Activated naive CD8-positive, alpha-beta T cell treated with anti-CD3 and anti-CD28 coated beads, Interleukin-2, amount 50 U/mL, for 24 hours (primary cell): ENCODE data around the gene B9D2.
A peak's percentile ranks its signal among the peaks of the same experiment; 100 is the strongest.
"Not testable (repeated sequence)": the region's sequence is repeated elsewhere in the genome, so short reads cannot be mapped to it uniquely, and the experiment has no call there.

Experiments used
- ATAC-seq: fragments of 150-1000 bp; cut with Tn5 transposase; one replicate; pipeline ENCODE4 v1.10.0; 2021
- DNase-seq: peaks from one replicate; pipeline ENCODE4 v3.0.0; 2021
- H3K27ac Mint-ChIP-seq: one replicate; pipeline ENCODE4 v1.8.0; 2021; ENCODE audit warnings: mild to moderate bottlenecking, mixed read lengths
- H3K27me3 Mint-ChIP-seq: one replicate; pipeline ENCODE4 v1.8.0; 2021; ENCODE audit warnings: mixed read lengths
- H3K36me3 Mint-ChIP-seq: one replicate; pipeline ENCODE4 v1.8.0; 2021; ENCODE audit warnings: low read depth, mixed read lengths
- H3K4me1 Mint-ChIP-seq: one replicate; pipeline ENCODE4 v1.8.0; 2021; ENCODE audit warnings: mixed read lengths
- H3K4me3 Mint-ChIP-seq: one replicate; pipeline ENCODE4 v1.8.0; 2021; ENCODE audit warnings: mild to moderate bottlenecking, moderate library complexity, mixed read lengths
- H3K9me3 Mint-ChIP-seq: one replicate; pipeline ENCODE4 v1.8.0; 2021; ENCODE audit warnings: mixed read lengths

B9D2 gene

DNA sequence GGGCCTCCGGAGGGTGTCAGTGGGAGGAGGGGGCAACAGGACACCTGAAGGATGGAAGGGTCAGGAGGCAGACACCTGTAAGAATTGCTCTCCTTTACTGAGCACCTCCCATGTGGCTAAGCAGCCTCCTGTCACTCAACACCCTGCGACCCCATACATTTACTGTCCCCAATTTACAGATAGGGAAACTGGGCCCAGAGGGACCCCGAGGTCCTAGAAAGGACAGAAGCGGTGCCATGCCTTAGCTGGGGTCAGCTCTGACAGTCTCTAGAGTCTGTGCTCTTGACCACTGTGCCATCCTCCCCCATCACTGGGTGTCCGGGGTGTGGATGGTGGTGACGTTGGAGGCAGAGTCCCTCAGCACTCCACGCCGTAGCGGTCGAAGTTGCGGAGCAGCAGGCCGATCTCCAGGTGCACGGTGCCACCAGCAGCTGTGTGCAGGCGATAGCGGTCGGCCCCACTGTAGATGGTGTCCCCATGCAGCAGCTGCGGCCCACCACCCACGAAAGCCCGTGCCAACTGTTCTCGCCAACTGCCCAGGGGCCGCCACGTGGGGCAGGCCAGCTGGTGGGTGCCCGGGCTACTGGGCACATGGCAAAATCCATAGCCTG, 9.5 kb downstream of the B9D2 start:
- Mint-ChIP-seq H3K27ac (peak overlapping the region; percentile 95), H3K36me3 (peaks cover 32% of the 10 kb centered on the region)

DNA sequence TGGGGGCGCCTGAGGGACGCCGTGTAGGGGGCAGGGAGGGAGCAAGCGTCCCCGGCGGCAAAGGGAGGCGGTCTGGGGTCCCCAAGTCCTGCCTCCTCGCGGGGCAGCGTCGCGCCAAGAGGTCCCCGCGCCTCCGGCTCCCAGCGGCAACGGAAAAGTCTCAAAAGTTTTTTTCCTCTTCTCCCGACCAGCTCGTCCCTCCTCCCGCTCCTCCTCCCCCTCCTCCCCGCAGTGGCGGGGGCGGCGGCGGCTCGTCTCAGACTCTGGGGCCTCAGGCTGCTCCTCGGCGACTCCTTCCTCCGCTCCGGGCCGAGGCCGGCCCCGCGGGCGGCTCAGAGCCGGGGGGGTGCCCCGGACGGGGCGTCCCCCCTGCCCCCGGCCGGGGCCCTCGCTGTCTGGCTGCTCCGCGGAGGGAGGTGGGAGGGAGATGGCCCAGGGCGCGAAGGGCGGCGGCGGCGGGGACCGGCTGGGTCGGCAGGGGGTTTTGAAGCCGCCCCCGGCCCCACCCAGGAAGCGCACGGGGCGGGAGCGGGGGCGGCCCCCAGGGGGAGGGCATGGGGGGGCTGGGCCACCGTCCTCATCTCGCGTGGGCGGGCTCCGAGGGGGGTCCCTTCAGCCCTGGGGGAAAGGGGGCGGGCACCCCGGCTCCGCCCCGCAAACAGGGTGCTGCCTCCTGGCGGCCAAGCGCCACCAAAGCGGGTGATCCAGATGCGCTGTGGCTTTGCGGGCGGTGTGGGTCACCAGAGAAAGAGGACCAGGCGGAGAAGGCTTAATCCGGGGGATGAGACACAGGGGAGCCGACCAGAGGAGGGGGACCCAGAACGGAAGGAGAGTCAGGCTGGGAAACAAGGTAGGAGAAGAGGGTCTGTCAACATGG, 10.2 kb downstream of the B9D2 start, which contains the start of gene TGFB1:
Gene TGFB1, minus strand, starts transcription at position 457 of the 877 bp plus-strand sequence. CDS start 878 bp downstream, outside the sequence.
- Mint-ChIP-seq H3K36me3 (peaks cover 39% of the 10 kb centered on the region), H3K4me3 (peak within 1 kb of the TSS; percentile 93), H3K4me1 (peaks cover 69% of the 10 kb centered on the region), H3K27me3 (no peaks in the 10 kb centered on the region), H3K9me3 (no peaks in the 10 kb centered on the region), H3K27ac (peak within 1 kb of the TSS; percentile 95)
- peak; percentile 61 for ATAC-seq
- peak; percentile 94 for DNase-seq

More for the DNA sequence above, 9.5 kb downstream of the B9D2 start:
- ATAC-seq (no peak), DNase-seq (no peak)
- H3K4me3 Mint-ChIP-seq, result peak overlapping the region; percentile 86
- no peaks in the 10 kb centered on the region for H3K27me3 Mint-ChIP-seq
- no peaks in the 10 kb centered on the region for H3K9me3 Mint-ChIP-seq
- H3K4me1 Mint-ChIP-seq, result peaks cover 61% of the 10 kb centered on the region

DNA sequence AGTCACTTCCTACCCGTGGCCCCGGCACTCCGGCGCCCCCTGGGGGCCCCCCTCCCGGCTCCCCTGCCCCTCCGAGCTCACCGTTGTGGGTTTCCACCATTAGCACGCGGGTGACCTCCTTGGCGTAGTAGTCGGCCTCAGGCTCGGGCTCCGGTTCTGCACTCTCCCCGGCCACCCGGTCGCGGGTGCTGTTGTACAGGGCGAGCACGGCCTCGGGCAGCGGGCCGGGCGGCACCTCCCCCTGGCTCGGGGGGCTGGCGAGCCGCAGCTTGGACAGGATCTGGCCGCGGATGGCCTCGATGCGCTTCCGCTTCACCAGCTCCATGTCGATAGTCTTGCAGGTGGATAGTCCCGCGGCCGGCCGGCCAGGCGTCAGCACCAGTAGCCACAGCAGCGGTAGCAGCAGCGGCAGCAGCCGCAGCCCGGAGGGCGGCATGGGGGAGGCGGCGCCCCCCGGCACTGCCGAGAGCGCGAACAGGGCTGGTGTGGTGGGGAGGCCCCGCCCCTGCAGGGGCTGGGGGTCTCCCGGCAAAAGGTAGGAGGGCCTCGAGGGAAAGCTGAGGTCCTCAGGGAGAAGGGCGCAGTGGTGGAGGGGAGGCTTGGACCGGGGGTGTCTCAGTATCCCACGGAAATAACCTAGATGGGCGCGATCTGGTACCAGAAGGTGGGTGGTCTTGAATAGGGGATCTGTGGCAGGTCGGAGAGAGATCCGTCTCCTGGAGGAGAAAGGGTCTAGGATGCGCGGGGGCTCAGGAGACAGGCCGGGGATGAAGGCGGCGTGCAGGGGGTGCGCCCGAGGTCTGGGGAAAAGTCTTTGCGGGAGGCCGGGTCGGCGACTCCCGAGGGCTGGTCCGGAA, 11.1 kb downstream of the B9D2 start:
- Mint-ChIP-seq H3K4me3 (peak overlapping the region; percentile 93), H3K9me3 (no peaks in the 10 kb centered on the region), H3K27me3 (no peaks in the 10 kb centered on the region), H3K36me3 (peaks cover 44% of the 10 kb centered on the region), H3K4me1 (peaks cover 66% of the 10 kb centered on the region), H3K27ac (peak overlapping the region; percentile 95)
- ATAC-seq (peak; percentile 16), DNase-seq (peak; percentile 87)

DNA sequence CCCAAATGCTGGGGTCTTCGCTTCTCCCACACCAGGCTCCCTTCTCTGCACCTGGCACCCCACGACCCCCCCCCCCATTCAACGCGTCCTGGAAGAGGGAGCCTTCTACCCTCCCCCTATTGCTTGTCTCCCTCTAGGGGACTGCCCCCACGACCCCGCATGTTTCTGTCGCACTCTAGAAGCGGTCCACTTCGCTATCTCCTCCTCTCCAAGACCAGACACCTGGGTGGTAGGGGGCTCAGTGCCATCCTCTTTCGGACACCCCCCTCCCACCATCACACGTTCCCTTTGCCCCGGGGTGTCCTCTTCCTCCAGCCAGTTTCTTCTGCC, 11.7 kb downstream of the B9D2 start:
- no peaks in the 10 kb centered on the region for H3K27me3 Mint-ChIP-seq
- ATAC-seq, result no peak
- peak overlapping the region; percentile 93 for H3K4me3 Mint-ChIP-seq
- peaks cover 61% of the 10 kb centered on the region for H3K4me1 Mint-ChIP-seq
- H3K9me3 Mint-ChIP-seq, result no peaks in the 10 kb centered on the region
- peak overlapping the region; percentile 95 for H3K27ac Mint-ChIP-seq
- H3K36me3 Mint-ChIP-seq, result peaks cover 44% of the 10 kb centered on the region
- DNase-seq, result no peak

DNA sequence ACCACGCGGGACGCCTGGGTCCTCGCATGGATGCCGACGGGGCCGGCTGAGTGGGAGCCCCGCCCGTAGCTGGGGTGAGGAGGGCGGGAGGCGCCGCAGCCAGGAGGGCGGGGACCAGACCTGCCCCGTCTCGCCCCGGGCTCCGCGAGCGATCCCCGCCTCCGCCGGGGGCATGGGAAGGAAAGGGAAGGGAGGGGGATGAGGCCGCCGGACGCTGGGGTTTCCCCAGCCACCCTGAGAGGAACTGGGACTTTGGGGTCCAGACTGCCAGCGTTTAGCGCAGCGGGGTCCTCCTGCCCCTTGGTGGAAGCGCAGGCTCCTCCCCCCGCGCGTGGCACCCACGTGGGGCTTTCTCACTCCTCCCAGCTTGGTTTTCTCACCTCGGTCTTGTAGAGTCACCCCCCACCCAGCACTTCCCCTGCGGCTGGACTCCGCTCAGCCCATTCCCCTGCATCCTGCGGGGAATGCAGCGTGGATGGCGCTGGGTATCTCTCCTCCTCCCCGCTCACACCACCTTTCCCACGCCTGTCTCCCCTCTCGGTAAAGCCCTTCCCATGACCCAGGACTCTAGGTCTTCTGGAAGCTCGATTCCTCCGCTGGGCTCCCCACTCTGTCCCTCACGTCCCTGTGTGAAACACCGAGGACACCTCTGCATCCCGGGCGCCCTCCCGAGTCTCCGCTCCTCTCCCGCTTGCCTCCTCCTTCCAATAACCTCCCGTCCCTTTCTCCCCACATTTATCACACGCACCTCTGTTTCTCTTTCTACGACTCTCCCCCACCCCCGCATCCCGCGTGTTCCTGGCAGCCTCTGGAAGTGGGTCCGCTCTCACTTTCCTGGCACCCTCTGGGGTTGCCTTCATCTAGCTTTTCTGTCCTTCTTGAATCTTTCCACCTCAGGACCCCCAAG, 12.4 kb downstream of the B9D2 start:
- Mint-ChIP-seq H3K36me3 (peaks cover 45% of the 10 kb centered on the region), H3K4me3 (peak overlapping the region; percentile 93), H3K4me1 (peaks cover 55% of the 10 kb centered on the region), H3K27me3 (no peaks in the 10 kb centered on the region), H3K27ac (peak overlapping the region; percentile 95), H3K9me3 (no peaks in the 10 kb centered on the region)
- DNase-seq, result peak; percentile 83
- ATAC-seq, result peak; percentile 51

GRCh38 chr19:41350735-41351338, 13.1 kb downstream of the B9D2 start:
- peak overlapping the region; percentile 95 for H3K27ac Mint-ChIP-seq
- no peaks in the 10 kb centered on the region for H3K9me3 Mint-ChIP-seq
- ATAC-seq (no peak), DNase-seq (no peak)
- peaks cover 47% of the 10 kb centered on the region for H3K36me3 Mint-ChIP-seq
- H3K27me3 Mint-ChIP-seq, result no peaks in the 10 kb centered on the region
- peaks cover 50% of the 10 kb centered on the region for H3K4me1 Mint-ChIP-seq
- H3K4me3 Mint-ChIP-seq, result peak overlapping the region; percentile 93

GRCh38 chr19:41346916-41347315, 17.0 kb downstream of the B9D2 start:
- DNase-seq, ATAC-seq, H3K27me3 Mint-ChIP-seq, H3K27ac Mint-ChIP-seq, H3K9me3 Mint-ChIP-seq, H3K4me3 Mint-ChIP-seq: not testable (repeated sequence)
- peaks cover 54% of the 10 kb centered on the region for H3K4me1 Mint-ChIP-seq
- peaks cover 61% of the 10 kb centered on the region for H3K36me3 Mint-ChIP-seq

- no peak for ATAC-seq
- no peaks in the 10 kb centered on the region for H3K27me3 Mint-ChIP-seq
- peaks cover 43% of the 10 kb centered on the region for H3K4me1 Mint-ChIP-seq
- no peak overlapping the region for H3K4me3 Mint-ChIP-seq
- no peak for DNase-seq
- H3K27ac Mint-ChIP-seq, result peak overlapping the region; percentile 31
- H3K9me3 Mint-ChIP-seq, result no peaks in the 10 kb centered on the region
- H3K36me3 Mint-ChIP-seq, result peaks cover 57% of the 10 kb centered on the region
Measured at GRCh38 chr19:41344162-41344561, 19.8 kb downstream of the B9D2 start.

- peaks cover 34% of the 10 kb centered on the region for H3K4me1 Mint-ChIP-seq
- DNase-seq, result no peak
- no peaks in the 10 kb centered on the region for H3K27me3 Mint-ChIP-seq
- H3K4me3 Mint-ChIP-seq, result no peak overlapping the region
- H3K36me3 Mint-ChIP-seq, result peaks cover 60% of the 10 kb centered on the region
- H3K27ac Mint-ChIP-seq, result no peak overlapping the region
- no peaks in the 10 kb centered on the region for H3K9me3 Mint-ChIP-seq
- ATAC-seq, result no peak
Measured at GRCh38 chr19:41341669-41342490, 22.1 kb downstream of the B9D2 start.

DNA sequence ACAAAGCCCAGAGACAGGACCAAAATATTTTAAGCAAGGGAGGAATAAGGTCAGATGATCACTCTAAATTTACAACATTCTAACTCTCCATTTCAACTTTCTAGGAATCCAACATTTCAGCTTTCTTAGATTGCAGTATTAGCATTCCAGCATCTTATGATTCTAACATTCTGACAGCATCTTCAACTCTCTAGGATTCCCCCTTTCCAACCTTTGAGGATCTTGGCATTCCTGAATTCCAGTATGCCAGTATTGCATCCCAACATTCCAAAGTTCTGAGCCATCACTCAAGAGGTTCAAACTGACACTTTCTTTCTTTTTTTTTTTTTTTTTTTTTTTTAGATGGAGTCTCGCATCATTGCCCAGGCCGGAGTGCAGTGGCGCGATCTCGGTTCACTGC, 24.0 kb downstream of the B9D2 start:
- Mint-ChIP-seq H3K4me1 (peaks cover 43% of the 10 kb centered on the region), H3K9me3 (no peaks in the 10 kb centered on the region), H3K36me3 (peaks cover 57% of the 10 kb centered on the region), H3K27ac (peak overlapping the region; percentile 1), H3K4me3 (no peak overlapping the region), H3K27me3 (no peaks in the 10 kb centered on the region)
- DNase-seq (no peak), ATAC-seq (no peak)

DNA sequence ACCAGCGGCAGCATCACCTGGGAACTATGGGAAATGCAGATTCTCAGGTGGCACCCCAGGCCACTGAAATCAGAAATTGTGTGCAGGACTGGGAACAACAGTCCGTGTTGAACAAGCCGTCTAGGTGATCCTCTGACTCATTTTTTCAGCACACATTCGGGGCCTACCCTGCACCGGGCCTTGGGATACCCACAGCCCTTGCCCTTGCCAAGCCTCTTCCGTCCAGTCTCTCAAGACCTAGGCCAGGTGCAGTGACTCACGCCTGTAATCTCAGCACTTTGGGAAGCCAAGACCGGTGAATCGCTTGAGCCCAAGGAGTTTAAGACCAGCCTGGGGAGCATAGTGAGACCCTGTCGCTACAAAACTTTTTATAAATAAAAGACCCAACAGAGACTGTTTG, 28.5 kb downstream of the B9D2 start:
- H3K4me1 Mint-ChIP-seq, result peaks cover 41% of the 10 kb centered on the region
- DNase-seq (no peak), ATAC-seq (no peak)
- no peaks in the 10 kb centered on the region for H3K9me3 Mint-ChIP-seq
- H3K27ac Mint-ChIP-seq, result no peak overlapping the region
- peaks cover 54% of the 10 kb centered on the region for H3K36me3 Mint-ChIP-seq
- H3K4me3 Mint-ChIP-seq, result no peak overlapping the region
- H3K27me3 Mint-ChIP-seq, result no peaks in the 10 kb centered on the region

DNA sequence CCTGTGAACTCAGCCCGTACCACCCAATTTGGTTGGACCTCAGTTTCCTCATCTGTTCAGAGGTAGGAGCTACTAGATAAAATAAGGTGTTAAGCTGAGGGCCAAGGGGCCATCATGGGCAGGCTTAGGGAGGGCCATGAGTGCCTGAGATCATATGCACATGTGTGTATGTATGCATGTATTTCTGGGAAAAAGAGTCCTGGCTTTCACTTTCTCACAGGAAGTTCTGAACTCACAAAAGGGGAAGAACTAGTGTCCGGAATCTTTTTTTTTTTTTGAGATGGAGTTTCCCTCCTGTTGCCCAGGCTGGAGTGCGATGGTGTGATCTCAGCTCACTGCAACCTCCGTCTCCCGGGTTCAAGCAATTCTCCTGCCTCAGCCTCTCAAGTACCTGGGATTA, 29.2 kb downstream of the B9D2 start:
- Mint-ChIP-seq H3K9me3 (no peaks in the 10 kb centered on the region), H3K36me3 (peaks cover 53% of the 10 kb centered on the region), H3K4me1 (peaks cover 43% of the 10 kb centered on the region), H3K4me3 (no peak overlapping the region), H3K27me3 (no peaks in the 10 kb centered on the region), H3K27ac (peak overlapping the region; percentile 77)
- no peak for ATAC-seq
- no peak for DNase-seq

GRCh38 chr19:41332468-41332867, 31.5 kb downstream of the B9D2 start:
- Mint-ChIP-seq H3K27me3 (no peaks in the 10 kb centered on the region), H3K27ac (peak overlapping the region; percentile 52), H3K36me3 (peaks cover 51% of the 10 kb centered on the region), H3K4me1 (peaks cover 57% of the 10 kb centered on the region), H3K9me3 (no peaks in the 10 kb centered on the region), H3K4me3 (no peak overlapping the region)
- ATAC-seq, result no peak
- no peak for DNase-seq
